GM18508 (cell line): ENCODE results near the gene ZNF831.

ENCODE experiments used
- ATAC-seq: cut with Tn5 transposase; IDR thresholded peaks from one replicate; pipeline ENCODE4 v1.9.1; 2021; ENCODE audit warnings: moderate number of reproducible peaks; ENCODE audit not compliant: insufficient read depth, unreplicated experiment

ZNF831 gene

GRCh38 chr20:59291740-59292383 lies 128.2 kb downstream of the ZNF831 start:
- no peak for ATAC-seq

GRCh38 chr20:59295531-59295930 lies 131.9 kb downstream of the ZNF831 start:
- no peak for ATAC-seq

- no peak for ATAC-seq
Observed at GRCh38 chr20:59297686-59298085, 134.1 kb downstream of the ZNF831 start.

- no peak for ATAC-seq
Observed at GRCh38 chr20:59299945-59300332, 136.3 kb downstream of the ZNF831 start.

- no peak for ATAC-seq
Observed at GRCh38 chr20:59300333-59301081, 136.9 kb downstream of the ZNF831 start, which contains the start of gene EDN3. Gene EDN3 (plus strand): TSS chr20:59300611. CDS start chr20:59300813, 202 bp downstream.

- ATAC-seq: no peak
Observed at GRCh38 chr20:59301343-59302007, 137.9 kb downstream of the ZNF831 start.

GRCh38 chr20:59305908-59306655 lies 142.5 kb downstream of the ZNF831 start:
- ATAC-seq: no peak

- no peak for ATAC-seq
Observed at GRCh38 chr20:59307270-59307669, 143.6 kb downstream of the ZNF831 start.
